Peyer's patch (tissue), 4 donors: ENCODE results near the gene TDRD7.

Source experiments
- CTCF ChIP-seq, 6 experiments: fragments of 450-650 bp in 4 of 6; fragments of 200-600 bp in 2 of 6; sonication (generic) in 1 of 6; IDR thresholded peaks; one replicate each; pipeline ENCODE4 v1.5.1; 2017 to 2019; ENCODE audit warnings: antibody characterized with exemption in 6 of 6, mild to moderate bottlenecking in 3 of 6, moderate library complexity in 1 of 6
- POLR2A ChIP-seq, 2 donors: fragments of 450-650 bp; IDR thresholded peaks; one replicate each; pipeline ENCODE4 v1.5.1; 2017; ENCODE audit warnings: antibody characterized with exemption in 2 of 2, mild to moderate bottlenecking in 2 of 2, moderate library complexity in 2 of 2

GRCh38 chr9:97524424-97524823, 112.5 kb downstream of the TDRD7 start:
- no peak for TF ChIP-seq CTCF (IDR thresholded peaks at IDR 0.05)
- TF ChIP-seq POLR2A (IDR thresholded peaks at IDR 0.05) = no peak
